Fibroblast of peridontal ligament (primary cell): ENCODE data around the gene MAGI1.

Experiments
- DNase-seq: peaks from one replicate; pipeline ENCODE4 v3.0.0-alpha.2; 2010; ENCODE audit errors: extremely low read depth

Gene MAGI1

GRCh38 chr3:65485826-65486469 lies 552.8 kb downstream of the MAGI1 start:
- DNase-seq: peak; percentile 9

GRCh38 chr3:65484964-65485363 lies 553.8 kb downstream of the MAGI1 start:
- no peak for DNase-seq

- DNase-seq: peak; percentile 52
Observed at GRCh38 chr3:65483480-65483879, 555.2 kb downstream of the MAGI1 start.

- DNase-seq: no peak
Observed at GRCh38 chr3:65483011-65483410, 555.7 kb downstream of the MAGI1 start.

GRCh38 chr3:65481085-65481484 lies 557.6 kb downstream of the MAGI1 start:
- DNase-seq: no peak

GRCh38 chr3:65479990-65480389 lies 558.7 kb downstream of the MAGI1 start:
- DNase-seq: peak; percentile 19

GRCh38 chr3:65478551-65479500 lies 559.9 kb downstream of the MAGI1 start:
- no peak for DNase-seq

- DNase-seq: peak; percentile 59
Observed at GRCh38 chr3:65473736-65474135, 565.0 kb downstream of the MAGI1 start.

GRCh38 chr3:65472501-65472900 lies 566.2 kb downstream of the MAGI1 start:
- no peak for DNase-seq

- DNase-seq: no peak
Observed at GRCh38 chr3:65466300-65466988, 572.3 kb downstream of the MAGI1 start.

GRCh38 chr3:65449841-65450428 lies 588.8 kb downstream of the MAGI1 start:
- DNase-seq: no peak

GRCh38 chr3:65448120-65448519 lies 590.6 kb downstream of the MAGI1 start:
- no peak for DNase-seq

GRCh38 chr3:65445573-65446169 lies 593.0 kb downstream of the MAGI1 start:
- no peak for DNase-seq

GRCh38 chr3:65444447-65444815 lies 594.3 kb downstream of the MAGI1 start:
- DNase-seq: no peak

- DNase-seq: peak; percentile 62
Observed at GRCh38 chr3:65443739-65444446, 594.8 kb downstream of the MAGI1 start.

GRCh38 chr3:65439641-65440284 lies 599.0 kb downstream of the MAGI1 start:
- peak; percentile 75 for DNase-seq

GRCh38 chr3:65438612-65439011 lies 600.1 kb downstream of the MAGI1 start:
- no peak for DNase-seq

- no peak for DNase-seq
Observed at GRCh38 chr3:65438096-65438495, 600.6 kb downstream of the MAGI1 start.

GRCh38 chr3:65436580-65436979 lies 602.1 kb downstream of the MAGI1 start:
- no peak for DNase-seq

- no peak for DNase-seq
Observed at GRCh38 chr3:65433480-65433879, 605.2 kb downstream of the MAGI1 start.
